SK-N-MC (cell line): ENCODE measurements around the gene GABBR2.

Source experiments
- EZH2 ChIP-seq: fragments of 200-600 bp; sonication (generic); IDR thresholded peaks from one replicate; pipeline ENCODE4 v1.6.1; 2017; ENCODE audit warnings: antibody characterized with exemption
- FOXP2 ChIP-seq: optimal IDR thresholded peaks from 2 replicates; pipeline ENCODE3; 2011; ENCODE audit warnings: mild to moderate bottlenecking, moderate library complexity; ENCODE audit not compliant: insufficient read depth; ENCODE audit errors: extremely low read length, control extremely low read depth
- POLR2AphosphoS5 ChIP-seq: IDR thresholded peaks from 2 replicates; pipeline ENCODE4 v1.6.1; 2012; ENCODE audit warnings: mild to moderate bottlenecking, low read depth, low read length, borderline replicate concordance

DNA sequence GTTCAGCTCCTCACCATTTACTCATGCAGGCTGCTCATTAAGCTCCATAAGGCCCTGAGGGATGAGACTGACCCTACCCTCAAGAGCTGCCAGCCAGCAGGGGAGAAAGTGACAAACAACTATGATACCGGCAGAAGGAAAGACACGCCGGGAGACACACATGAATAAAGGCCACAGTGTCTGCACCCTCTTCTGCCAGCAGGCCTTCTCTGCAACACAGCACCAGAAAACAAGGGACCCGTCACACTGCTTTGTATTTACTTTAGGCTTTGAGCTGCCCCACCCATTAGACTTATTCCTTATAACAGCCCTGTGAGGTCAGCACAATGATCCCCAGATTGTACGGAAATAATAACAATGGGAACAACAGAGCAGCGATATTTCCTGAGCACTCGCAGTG is 7.2 kb downstream of the GABBR2 start:
- no peak for TF ChIP-seq POLR2AphosphoS5
- TF ChIP-seq EZH2: no peak
- TF ChIP-seq FOXP2: no peak
